GM21576 (cell line): ENCODE measurements around the gene EGFR.

ENCODE experiments used
- ATAC-seq: cut with Tn5 transposase; IDR thresholded peaks from one replicate; pipeline ENCODE4 v1.9.1; 2021; ENCODE audit warnings: mild to moderate bottlenecking, moderate library complexity; ENCODE audit not compliant: unreplicated experiment

The EGFR gene

DNA sequence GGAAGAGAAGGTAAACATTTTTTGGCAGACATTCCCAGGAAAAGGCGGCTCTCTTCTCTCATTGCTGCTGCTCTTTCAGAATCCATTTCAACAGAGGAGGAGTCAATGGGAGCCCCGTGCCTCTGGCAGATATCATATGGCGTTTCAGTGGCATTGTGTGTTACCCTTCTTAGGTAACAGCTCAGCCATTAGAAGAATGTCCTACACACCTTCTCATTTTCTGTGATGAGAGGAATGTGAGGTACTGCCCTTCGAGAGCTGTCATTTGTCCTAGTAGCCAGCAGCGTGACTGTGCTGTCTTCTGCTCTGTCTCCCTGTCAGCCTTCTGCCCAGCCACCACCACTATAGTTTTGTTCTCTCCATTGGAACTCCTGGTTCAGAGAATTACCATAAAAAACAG, 102.4 kb downstream of the EGFR start:
- ATAC-seq = no peak

DNA sequence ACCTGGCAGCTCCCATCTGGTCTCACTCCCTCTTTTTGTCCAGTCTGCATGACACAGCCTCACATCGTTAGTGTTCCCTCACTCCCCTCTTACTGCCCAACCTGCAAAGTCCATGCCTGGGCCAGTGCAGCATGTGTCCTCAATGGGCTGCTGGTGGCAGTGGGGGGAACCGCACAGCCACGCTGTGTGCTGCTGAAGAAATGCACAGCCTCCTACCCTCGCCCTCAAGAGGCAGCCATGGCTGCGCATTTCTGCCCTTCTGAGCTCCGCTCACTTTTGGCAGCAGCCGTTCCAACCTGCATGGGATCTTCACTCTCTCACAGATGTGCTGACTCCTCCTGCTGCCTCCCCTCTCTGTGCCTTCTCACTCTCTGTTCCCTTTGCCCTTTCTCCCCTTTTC, 103.4 kb downstream of the EGFR start:
- ATAC-seq = no peak

DNA sequence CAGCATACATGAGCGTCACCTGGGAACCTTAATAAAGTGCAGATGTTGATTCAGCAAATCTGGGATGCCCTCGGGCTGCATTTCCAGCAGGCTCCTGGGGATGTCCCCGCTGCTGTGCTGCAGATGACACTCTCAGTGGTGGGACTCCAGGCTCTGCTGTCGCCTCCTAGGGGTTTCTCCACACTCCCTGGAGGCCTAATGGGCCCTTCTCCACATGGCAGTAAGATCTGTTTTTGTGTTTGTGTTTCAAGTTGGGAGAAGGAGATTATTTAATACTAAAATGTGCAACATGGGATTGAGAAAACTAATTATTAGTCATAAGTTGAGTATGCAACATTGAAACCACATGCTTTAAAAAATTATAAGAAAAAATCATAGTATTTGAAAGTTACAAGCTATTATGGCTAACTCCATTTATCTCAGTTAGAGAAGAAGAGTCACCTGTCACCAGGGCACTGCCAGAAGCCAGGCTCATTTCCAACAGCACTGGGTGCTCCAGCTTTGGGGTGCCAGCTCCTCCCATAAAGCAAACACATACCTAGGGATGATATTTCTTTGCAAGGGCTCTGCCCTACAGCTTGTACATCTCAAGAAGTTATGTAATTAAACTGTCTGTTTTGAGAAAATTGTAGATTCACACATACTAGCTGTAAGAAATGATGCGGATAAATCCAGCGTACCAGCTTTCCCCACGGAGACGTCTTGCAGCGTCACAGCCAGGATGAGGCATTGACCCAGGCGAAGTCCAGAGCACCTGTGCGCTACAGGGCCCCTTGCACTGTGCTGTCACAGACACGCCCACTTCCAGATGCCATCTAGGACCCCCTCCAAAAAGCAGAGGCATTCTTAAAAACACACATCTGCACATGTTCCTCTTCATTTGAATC, 106.4 kb downstream of the EGFR start:
- no peak for ATAC-seq

DNA sequence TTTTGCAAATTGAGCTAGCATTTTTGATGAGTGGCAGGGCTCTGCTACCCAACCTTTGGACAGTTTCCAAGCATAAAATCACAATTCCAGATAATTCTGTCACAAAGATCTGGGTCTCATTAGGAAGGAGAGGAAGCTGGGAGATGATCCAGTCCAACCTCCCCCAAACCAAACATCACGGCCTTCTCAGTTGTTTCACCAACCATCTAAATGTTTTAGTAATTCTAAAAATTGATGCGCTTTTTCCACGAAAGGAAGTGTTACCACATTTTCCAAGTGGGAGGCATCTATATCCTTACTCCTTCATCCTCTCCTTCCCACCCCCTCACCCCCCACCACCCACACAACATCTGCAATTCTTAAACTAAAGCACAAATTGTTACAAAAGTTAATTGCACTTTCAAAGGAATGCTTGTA, 108.3 kb downstream of the EGFR start:
- no peak for ATAC-seq

DNA sequence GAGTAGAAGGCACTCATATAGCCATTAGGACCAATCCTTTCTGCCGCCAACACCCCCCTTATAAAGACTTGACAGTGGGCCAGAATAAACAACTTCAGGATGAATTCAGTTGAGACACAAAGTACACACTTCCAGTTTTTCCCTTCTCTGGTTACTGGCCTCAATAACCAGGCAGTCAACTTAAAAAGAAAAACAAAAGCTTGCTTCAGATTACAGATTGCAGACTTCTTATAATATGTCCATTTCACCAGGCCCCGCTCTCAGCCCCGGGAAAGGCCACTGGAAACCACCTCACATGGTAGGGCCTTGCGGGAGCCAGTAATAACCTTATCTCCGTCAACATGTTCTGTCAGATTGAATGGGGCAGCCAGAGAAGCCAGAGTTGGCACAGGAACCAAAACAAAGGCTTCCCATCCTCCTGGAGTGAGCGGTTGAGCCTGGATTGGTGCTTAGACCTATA, 108.8 kb downstream of the EGFR start:
- ATAC-seq = no peak

DNA sequence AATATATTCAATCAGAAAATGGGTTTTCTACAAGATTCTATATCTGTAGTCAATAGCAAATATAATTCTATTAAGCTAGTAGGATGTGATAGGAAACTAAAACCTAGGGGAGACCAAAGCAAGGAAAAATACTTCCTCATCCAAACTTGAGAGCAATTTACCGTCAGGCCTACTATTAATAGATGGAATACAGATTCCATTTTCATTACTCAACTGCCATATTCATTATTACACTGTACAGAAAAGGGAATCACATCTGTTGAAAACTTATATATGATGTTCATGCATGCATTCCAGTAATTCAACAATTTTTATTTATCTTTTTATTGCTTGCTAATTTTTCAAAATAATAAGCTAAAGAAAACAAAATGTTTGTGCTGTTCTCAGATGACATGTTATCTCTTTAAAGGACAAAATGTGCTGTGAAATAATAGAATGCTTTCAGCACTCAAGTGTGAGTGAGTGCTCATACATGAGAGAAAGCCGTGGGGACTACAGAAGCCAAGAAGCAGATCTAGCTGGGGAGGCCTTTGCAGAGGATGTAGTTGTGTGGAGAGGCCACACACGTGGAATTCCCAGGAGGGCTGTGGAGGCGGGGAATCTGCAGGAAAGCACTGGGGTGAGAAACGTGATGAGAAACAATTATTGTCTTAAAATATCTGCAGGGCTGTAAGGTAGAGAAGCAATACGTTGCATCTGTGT, 110.0 kb downstream of the EGFR start:
- no peak for ATAC-seq

DNA sequence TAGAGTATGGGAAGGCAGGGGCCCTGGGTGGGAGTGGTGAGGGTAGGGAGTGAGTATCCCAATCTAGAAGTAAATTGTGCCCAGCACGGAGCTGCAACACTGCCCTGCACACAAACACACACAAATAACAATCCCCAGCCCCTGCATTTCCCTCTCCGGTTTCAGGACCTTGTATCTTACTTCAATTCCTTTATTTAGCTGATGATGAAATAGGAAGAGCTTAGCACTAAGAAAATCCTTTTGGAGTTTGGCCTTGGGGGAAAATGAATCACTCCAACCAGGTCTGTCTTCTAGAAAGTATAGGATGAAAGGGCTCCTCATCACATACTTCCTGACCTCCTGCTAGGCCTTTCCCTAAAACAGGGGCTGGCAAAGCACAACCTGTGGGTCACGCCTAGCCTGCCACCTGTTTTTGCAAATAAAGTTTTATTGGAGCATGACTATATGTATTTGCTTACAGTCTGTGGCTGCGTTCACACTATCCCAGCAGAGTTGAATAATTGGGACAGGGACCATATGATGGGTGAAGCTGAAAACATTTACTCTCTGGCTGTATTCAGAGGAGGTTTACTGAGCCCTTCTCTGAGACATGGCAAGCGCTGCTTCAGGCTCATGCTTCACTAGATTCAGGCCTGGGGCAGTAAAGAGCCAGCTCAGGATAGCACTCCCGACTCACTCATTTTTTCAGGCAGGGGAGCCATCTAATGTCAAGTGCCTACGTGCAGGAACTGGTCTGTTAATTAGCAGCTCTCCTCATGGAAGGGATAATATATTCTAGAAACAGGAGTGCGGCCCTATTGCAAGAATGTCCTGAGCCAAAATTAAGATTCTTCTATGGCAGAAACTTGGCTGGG, 111.0 kb downstream of the EGFR start:
- ATAC-seq = no peak

DNA sequence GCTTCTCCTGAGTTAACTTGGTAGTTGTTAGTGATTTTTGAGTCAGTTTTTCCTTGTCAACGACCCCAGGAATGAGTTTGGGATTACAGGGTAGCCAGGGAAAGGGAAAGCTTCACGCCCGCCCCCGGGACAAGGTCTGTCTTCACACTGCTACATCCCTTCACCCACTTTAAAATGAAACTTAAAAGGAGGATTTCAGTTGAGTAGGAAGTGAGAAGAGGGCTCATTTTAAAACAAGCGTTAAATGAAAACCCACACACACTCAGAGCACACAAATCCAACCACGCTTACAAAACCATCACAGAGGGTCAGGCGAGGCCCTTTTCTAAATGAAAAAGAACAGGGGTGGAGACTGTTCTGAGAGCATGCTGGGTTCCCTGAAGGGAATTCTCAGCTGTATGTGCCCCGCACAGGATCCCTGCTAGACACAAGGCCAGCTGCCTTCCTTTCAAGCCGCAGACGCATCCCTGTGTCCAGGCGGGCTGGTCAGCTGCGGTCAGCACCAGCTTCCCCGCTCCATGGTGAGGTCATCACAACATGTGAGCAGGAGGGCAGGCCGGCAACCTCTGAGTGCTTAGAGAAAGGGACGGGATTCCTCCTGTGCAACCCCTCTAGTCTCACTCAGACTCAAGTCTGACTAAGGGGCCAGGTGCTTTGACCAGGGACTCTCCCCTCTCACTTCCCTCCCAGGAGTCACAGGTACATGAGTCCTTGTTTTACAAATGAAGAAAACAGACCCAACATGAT, 111.8 kb downstream of the EGFR start:
- peak; percentile 35 for ATAC-seq

DNA sequence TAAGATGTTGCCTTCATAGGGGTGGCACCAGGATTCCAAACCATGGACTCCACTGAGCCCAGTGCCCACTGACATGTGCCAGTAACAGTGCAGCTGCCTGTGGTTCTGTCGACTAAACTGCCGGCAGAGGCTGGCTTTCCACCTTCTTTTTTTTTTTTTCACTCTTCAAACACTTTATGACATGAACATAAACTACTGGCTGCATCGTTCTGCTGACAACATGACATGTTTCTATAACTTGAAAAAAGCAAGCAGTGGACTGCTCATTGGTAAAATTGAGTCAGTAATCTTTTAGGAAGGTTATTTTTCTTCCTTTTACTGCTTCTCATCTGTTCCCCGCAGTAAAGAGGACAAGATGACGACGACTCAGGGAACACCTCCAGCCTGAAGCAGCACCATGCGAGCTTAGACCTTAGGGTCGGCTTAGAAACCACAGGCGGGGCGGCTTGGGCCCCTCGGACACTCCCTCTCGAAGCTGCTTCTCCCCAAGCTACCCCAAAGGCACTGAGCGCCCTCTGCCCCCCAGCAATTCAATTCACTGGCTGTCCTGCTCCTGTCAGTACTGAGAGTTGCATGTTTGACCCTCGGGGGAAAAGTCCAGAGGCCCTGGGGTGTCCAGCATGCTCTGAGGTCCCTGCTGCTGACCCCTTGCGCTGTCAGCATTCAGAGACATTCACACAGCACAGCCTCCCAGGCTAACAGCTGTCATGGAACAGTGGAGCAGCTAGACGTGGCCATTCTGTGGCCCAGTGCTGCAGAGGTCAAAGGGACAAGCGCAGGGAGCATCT, 112.5 kb downstream of the EGFR start:
- ATAC-seq = no peak

DNA sequence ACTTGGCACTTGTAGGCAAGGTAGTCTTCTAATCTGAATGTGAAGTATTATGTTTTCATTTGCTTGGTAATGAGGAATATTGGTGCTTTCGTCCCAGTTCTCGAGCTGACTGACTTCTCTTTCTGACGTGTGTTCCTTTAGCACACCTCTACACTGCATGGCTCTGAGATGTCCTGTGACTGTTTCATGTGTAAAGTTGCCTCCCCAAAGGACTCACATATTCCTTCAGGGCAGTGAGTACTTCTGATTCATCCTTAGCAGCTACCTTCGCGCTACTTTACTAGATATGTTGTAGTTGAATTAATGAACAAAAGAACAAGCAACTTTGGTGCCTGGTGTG, 113.7 kb downstream of the EGFR start:
- ATAC-seq = no peak

DNA sequence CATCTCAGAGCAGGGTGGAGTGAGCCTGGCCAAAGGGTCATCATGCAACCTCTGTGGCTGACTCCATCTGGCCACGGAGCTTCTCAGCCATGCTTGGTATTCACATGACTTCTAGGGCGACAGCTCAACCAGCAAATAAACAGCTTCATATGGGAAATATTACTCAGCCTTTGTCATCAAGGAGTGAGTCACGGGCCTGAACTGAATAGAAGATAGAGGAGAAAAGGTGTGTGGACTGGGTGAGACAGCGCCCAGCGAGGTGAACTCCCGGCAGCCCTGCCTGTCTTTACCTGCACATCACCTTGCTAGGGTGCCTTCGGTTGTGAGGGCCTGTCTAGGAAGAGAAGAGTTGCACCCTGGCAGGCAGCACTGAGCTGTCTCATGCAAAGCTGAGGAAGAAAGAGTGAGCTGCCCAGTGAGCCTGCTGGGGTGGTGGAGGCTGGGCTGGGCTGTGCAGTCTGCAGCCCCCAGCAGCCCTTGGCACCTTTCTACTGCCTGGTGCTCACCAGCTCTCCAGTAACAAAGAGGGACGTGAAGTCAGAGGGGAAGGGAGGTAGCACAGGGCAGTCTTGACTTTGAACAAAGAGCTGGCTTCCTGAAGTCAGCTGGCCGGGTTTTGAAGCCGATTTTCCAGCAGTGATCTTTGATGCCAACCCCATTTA, 114.2 kb downstream of the EGFR start:
- ATAC-seq = no peak

DNA sequence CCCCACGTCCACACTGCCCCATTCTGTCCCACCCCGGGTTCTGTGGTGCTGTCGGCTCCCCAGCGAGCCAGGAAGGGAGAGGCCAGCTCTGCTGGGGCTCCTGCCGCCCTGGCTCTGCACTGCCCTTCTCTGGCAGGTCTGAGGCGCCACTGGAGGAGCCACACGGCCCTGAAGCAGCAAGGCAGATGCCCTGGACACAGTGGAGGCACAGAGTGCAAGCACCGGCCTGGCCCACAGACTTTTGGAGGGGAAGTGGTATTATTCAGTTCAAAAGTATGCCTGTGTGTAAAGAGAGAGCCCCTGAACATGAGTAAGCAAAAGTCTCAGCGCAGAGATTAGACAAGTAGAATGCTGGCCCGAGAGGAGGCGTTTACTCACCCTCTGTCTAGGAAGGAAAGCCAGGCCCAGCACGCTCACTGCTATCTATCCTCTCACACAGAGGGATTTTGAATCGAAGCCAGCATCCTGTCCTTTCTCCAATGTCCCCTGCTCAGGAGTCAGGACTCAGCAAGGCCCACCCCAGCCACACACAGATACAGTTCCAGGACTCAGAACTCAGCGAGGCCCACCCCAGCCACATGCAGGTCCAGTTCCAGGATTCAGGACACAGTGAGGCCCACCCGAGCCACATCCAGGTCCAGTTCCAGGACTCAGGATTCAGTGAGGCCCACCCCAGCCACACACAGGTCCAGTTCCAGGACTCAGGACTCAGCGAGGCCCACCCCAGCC, 115.0 kb downstream of the EGFR start:
- no peak for ATAC-seq

DNA sequence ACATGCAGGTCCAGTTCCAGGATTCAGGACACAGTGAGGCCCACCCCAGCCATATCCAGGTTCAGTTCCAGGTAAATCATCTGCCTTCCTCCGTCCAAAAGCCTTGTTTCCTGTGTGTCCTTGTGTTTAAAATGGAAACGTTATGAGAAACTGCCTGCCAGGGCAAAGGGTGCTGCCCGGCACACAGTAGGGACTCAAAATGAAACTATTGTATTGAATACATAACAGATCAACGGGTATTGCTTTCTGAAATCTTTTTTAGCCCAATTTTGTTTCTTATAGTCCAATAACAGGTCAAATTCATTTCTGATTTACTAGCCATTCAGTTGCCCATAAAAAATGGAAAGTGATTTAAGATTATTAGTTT, 115.5 kb downstream of the EGFR start:
- no peak for ATAC-seq

DNA sequence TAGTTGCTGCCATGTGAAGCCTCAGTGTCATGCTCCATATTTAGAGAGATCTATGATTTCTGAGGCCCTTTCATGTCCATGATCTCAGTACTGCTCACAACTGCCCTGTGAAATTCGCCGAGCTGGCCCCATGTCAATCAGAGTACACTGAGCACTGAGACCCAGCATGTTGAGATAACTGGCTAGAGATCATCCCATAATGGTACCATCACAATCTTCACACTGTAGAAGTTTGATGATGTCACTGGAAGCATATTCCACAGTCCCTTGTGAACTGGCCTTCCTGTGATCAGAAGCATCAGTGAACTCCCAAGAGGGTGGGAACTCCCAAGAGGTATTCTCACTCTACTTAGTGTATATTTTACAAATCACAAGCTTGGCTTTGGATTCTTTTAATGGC, 116.0 kb downstream of the EGFR start:
- no peak for ATAC-seq

DNA sequence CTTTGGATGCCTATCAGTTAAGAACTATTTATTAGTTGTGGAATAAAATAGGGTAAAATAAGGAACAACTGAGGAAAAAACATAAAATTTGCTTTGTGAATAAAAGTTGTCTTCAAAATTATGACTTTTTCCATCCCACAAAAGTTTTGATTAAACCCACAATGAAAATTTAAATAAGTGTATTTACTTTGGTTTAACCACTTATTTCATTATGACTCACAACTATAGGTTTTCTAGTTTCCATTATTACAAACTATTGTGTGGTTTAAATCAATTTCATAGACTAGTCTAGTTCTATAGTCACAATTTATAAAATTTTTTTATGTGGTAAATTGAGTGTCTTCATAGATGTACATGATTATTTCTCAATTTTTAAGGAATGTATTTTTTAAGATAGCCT, 116.6 kb downstream of the EGFR start:
- no peak for ATAC-seq

DNA sequence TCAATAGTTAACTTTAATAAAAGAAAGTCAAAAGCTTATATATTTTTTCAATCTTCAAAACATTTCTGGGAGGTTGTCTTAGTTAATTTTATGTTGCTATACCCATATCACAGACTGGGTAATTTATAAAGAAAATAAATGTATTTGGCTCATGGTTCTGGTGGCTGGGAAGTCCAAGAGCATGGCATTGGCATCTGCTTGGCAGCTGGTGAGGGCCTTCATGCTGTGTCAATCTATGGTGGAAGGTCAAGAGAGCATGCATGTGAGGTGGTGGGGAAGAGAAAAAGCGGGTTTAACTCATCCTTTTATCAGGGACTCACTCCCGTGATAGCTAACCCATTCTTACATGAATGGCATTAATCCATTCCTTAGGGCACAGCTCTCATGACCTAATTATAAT, 119.8 kb downstream of the EGFR start:
- no peak for ATAC-seq

DNA sequence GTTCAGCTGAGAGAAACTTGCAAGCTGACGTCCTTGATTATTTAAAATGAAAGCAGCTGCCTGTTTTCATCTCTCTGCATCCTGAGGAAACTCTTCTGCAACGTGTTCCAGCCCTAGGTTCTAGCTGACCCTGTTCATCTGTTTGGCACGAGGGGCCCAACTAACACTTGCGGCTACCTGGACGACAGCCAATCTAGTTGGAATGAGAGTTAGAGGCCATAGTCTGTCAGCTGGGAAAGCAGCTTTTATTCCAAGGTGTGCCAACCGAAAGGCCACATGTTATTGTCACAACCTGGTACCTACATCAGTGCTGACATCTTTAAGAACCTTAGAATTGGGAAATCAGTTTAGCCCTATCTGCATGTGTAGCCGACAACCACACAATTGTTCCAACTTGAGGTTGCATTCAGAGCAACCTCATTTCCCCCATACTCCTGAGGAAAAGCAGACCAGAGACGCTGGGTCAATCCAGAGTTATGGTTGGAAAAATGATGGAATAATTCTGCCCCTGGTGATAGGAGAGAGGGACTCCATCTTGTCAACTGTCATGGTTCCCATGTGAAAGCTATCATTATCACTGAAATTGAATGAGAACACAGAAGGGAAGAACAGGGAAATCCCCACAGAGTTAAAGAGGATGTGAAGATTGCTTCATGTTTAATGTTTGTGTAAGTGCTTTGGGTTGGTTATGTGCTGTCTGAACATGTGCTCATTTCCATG, 121.6 kb downstream of the EGFR start:
- ATAC-seq = peak; percentile 97

DNA sequence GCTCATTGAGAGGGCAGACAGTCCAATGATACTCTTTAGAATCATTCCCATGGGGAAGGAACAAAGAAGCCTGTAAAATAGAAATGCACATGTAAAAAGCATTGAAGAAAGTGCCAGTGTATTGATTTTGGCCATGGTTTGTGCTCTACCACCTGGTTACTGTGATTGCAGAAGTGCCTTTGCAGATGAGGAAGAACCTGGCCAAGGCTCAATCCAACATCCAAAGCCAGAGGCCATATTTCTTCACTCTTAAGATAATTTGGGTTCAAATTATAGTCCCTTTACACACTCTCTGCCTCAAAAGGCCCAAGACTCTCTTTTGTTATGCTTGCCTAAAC, 122.1 kb downstream of the EGFR start:
- peak; percentile 20 for ATAC-seq
